HepG2 (cell line): ENCODE results near the gene PPIP5K2. TPM values are rescaled to one million over a fixed set of nuclear protein-coding genes. Genes with fewer than 3 reads are reported as not detected.

ENCODE experiments used
- ATAC-seq: fragments of 200-7000 bp; cut with Tn5 transposase; 3 replicates; pipeline ENCODE4 v1.9.1; 2020; ENCODE audit warnings: mild to moderate bottlenecking, moderate library complexity
- BruUV-seq: library from RNA; stranded (reverse); fragments of 400-500 nt; replicated peaks from 2 replicates; lab custom pipeline; 2021; lab: Mats Ljungman, UMichigan
- CTCF ChIA-PET: fragments of 300-600 bp; formaldehyde crosslinking; extraction: SDS; loops from one replicate; lab custom pipeline; 2021; ENCODE audit warnings: low total read pairs, inconsistent platforms, low intra/inter-chr PET ratio; lab: Yijun Ruan, JAX
- POLR2A ChIA-PET: fragments of 350-600 bp; sonication (Branson Sonifier 250); formaldehyde crosslinking; loops from one replicate; lab custom pipeline; 2020; ENCODE audit warnings: antibody characterized with exemption, inconsistent platforms; lab: Yijun Ruan, JAX
- DNase-seq: peaks from one replicate; pipeline ENCODE4 v3.0.0-alpha.2; 2015; ENCODE audit warnings: low spot score
- FAIRE-seq: peaks from 3 replicates; lab custom pipeline; 2011; peaks lifted over from hg19 to GRCh38; lab: Jason Lieb, UNC
- H2AFZ ChIP-seq: one replicate; pipeline ENCODE4 v1.6.1; 2011; ENCODE audit warnings: low read length, inconsistent platforms
- H3K27ac ChIP-seq: fragments of 300-600 bp; 3 replicates; pipeline ENCODE4 v1.8.0; 2011; ENCODE audit warnings: mixed run types, mild to moderate bottlenecking, mixed read lengths, low read length, inconsistent platforms; ENCODE audit not compliant: insufficient read depth; ENCODE audit errors: extremely low read length
- H3K27me3 ChIP-seq, 2 experiments: fragments of 200-600 bp in 1 of 2; 2 replicates in 1 of 2; 3 replicates in 1 of 2; pipeline versions ENCODE4 v1.6.0 to v1.8.0; 2011; ENCODE audit warnings: low read length in 2 of 2, mild to moderate bottlenecking in 2 of 2, moderate library complexity in 2 of 2, inconsistent platforms in 1 of 2; ENCODE audit not compliant: insufficient read depth in 2 of 2, control insufficient read depth in 1 of 2
- H3K36me3 ChIP-seq, 2 experiments: fragments of 200-600 bp in 1 of 2; replicated peaks in 1 of 2; 2 replicates in 1 of 2; 3 replicates in 1 of 2; pipeline versions ENCODE4 v1.5.1 to v1.8.0; 2011; ENCODE audit warnings: low read length in 2 of 2, inconsistent platforms in 1 of 2; ENCODE audit not compliant: insufficient read depth in 2 of 2, control insufficient read depth in 1 of 2
- H3K4me1 ChIP-seq: 2 replicates; pipeline ENCODE4 v1.5.1; 2012; ENCODE audit warnings: low read length, inconsistent platforms; ENCODE audit not compliant: insufficient read depth
- H3K4me2 ChIP-seq: 2 replicates; pipeline ENCODE4 v1.6.0; 2011; ENCODE audit warnings: low read depth, low read length, inconsistent platforms
- H3K4me3 ChIP-seq, 3 experiments: fragments of 200-600 bp in 1 of 3; sonication (generic), shearing (Covaris generic) in 1 of 3; replicated peaks in 1 of 3; 2 replicates each; pipeline ENCODE4 v1.5.1; 2011 to 2016; ENCODE audit warnings: low read length in 3 of 3, inconsistent platforms in 2 of 3, low read depth in 2 of 3, mild to moderate bottlenecking in 2 of 3, control low read depth in 1 of 3, mixed read lengths in 1 of 3; ENCODE audit not compliant: insufficient read depth in 1 of 3
- H3K79me2 ChIP-seq: one replicate; pipeline ENCODE4 v1.6.1; 2011; ENCODE audit warnings: low read length, inconsistent platforms; ENCODE audit not compliant: insufficient read depth
- H3K9ac ChIP-seq: 2 replicates; pipeline ENCODE4 v1.6.0; 2011; ENCODE audit warnings: mild to moderate bottlenecking, low read depth, low read length, inconsistent platforms; ENCODE audit not compliant: insufficient read depth
- H3K9me3 ChIP-seq: 2 replicates; pipeline ENCODE4 v1.5.1; 2012; ENCODE audit warnings: mild to moderate bottlenecking, low read length
- H4K20me1 ChIP-seq: 2 replicates; pipeline ENCODE4 v1.6.0; 2011; ENCODE audit warnings: inconsistent platforms, mild to moderate bottlenecking, low read length, moderate library complexity; ENCODE audit not compliant: insufficient read depth
- CBX5 ChIP-seq: sonication (generic); formaldehyde crosslinking; IDR thresholded peaks from 2 replicates; pipeline ENCODE4 v1.4.0; 2020; ENCODE audit warnings: missing genetic modification reagents, borderline replicate concordance
- JUND ChIP-seq: sonication (generic); formaldehyde crosslinking; IDR thresholded peaks from 2 replicates; pipeline ENCODE4 v1.8.0; 2022; ENCODE audit warnings: mild to moderate bottlenecking, missing genetic modification reagents
- RFXAP ChIP-seq: sonication (generic); formaldehyde crosslinking; IDR thresholded peaks from 2 replicates; pipeline ENCODE4 v1.4.0; 2020; ENCODE audit warnings: missing genetic modification reagents, borderline replicate concordance
- YEATS4 ChIP-seq: sonication (generic); formaldehyde crosslinking; IDR thresholded peaks from 2 replicates; pipeline ENCODE4 v1.4.0; 2020; ENCODE audit warnings: missing genetic modification reagents, borderline replicate concordance
- WGBS: methylation state at CpG from one replicate; pipeline ENCODE4 v1.1.6; 2017; ENCODE audit warnings: low lambda C conversion rate; 5-methylcytosine and 5-hydroxymethylcytosine counted together
- in situ Hi-C: cut with HindIII; loops from 2 replicates; pipeline ENCODE4 v1.10.0; 2017; ENCODE audit warnings: low pct_unique_long_range_greater_than_20kb; ENCODE audit not compliant: extremely low pct_ligation_motif_present
- intact Hi-C: fragments of 100-400 bp; cut with micrococcal nuclease; formaldehyde crosslinking; loops from one replicate; pipeline ENCODE4 v1.10.0; 2022; ENCODE audit not compliant: unreplicated experiment
- polyA plus RNA-seq, 8 experiments: library from polyadenylated mRNA; depleted of rRNA in 3 of 8; stranded (reverse) in 7 of 8; unstranded in 1 of 8; fragments of >200 nt; fragmentation: Illumina TruSeq in 4 of 8; extraction: Trizol in 4 of 8; gene quantifications; 2 replicates each; pipeline versions ENCODE4 v1.2.1 to v1.2.3, GENCODE V29; 2011 to 2016; ENCODE audit warnings: low read depth in 4 of 8, missing spikeins in 1 of 8, mixed read lengths in 1 of 8; ENCODE audit not compliant: insufficient read depth in 1 of 8
- total RNA-seq, 5 experiments: library from RNA; depleted of rRNA; stranded (reverse); fragments of >200 nt; fragmentation: Illumina TruSeq; extraction: Trizol; gene quantifications; 2 replicates each; pipeline ENCODE4 v1.2.3, GENCODE V29; 2016; ENCODE audit warnings: low read depth in 1 of 5
- TF ChIP-seq, protein P1 (sequence below): IDR thresholded peaks from 2 replicates; pipeline ENCODE4 v1.6.1; 2016; ENCODE audit warnings: missing biosample characterization, missing genetic modification reagents, low read depth
- TF ChIP-seq, protein P2 (sequence below): sonication (generic); formaldehyde crosslinking; conservative IDR thresholded peaks from 2 replicates; pipeline ENCODE4 v1.4.0; 2020; ENCODE audit warnings: missing genetic modification reagents
- TF ChIP-seq, protein P3 (sequence below): sonication (generic); formaldehyde crosslinking; IDR thresholded peaks from 2 replicates; pipeline ENCODE4 v1.5.0; 2020; ENCODE audit warnings: missing genetic modification reagents, mild to moderate bottlenecking, borderline replicate concordance
- TF ChIP-seq, protein P4 (sequence below): IDR thresholded peaks from 2 replicates; pipeline ENCODE4 v1.6.1; 2016; ENCODE audit warnings: low read depth, control low read depth
- TF ChIP-seq, protein P5 (sequence below): sonication (generic); formaldehyde crosslinking; IDR thresholded peaks from 2 replicates; pipeline ENCODE4 v1.4.0; 2020; ENCODE audit warnings: mild to moderate bottlenecking, missing genetic modification reagents
- TF ChIP-seq, protein P6 (sequence below): sonication (generic); formaldehyde crosslinking; IDR thresholded peaks from 2 replicates; pipeline ENCODE4 v1.8.1; 2023; ENCODE audit warnings: mild to moderate bottlenecking, missing genetic modification reagents, borderline replicate concordance
- TF ChIP-seq, protein P7 (sequence below): sonication (generic); formaldehyde crosslinking; IDR thresholded peaks from 2 replicates; pipeline ENCODE4 v1.5.0; 2020; ENCODE audit warnings: mild to moderate bottlenecking, missing genetic modification reagents

PPIP5K2 gene
- total and polyA plus RNA-seq, 2 of the 13 experiments (the other 11 are each of a cell fraction or from before 2014, with no cell fraction given) = 19.7 to 45.6 TPM

DNA sequence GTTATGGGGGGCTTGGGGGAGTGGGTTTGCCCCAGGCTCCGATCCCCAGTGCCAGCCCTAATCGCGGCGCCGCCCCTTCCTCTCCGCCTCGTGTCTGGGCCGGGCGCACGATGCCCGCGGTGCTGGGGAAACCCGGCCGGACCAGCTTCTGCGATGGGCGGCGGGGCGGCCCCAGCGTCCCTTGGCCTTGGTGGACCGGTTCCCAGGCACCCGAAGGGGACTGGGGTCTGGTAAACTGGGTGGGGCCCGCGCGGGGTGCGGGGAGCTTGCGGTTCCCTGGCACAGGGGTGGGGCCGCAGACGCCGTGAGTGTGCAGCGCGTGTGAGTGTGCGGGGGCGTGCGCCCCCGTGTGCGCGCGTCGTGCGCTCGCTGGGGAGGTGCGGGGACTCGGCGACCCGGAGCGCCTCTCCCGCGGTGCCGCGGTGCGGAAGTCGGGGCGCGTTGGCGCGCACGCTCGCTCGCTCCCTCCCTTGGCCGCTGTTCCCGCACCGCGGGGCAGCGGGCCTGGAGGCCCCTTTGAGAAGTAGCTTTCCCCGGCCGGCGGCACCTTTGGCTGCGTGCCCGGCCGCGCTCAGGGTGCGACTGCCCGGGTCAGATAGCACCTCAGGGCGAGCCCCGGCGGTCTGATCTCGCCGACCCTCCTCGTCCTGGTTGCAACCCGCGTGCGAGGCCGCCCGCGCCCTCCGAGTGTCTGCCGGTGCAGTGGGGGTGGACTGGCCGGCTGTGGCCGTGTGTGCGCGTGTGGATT, 139.0 kb downstream of the PPIP5K2 start:
- DNase-seq (peak; percentile 16), FAIRE-seq (no peak), ATAC-seq (peak; percentile 74)
- ChIA-PET CTCF (no interaction called here), POLR2A (interaction anchor here (0.7 to 1.8 kb wide), 3 partner anchors 11 to 35 kb away, joined by 3 to 5 read pairs (median 3); no protein-coding TSS in a partner anchor)
- Histone ChIP-seq H4K20me1 (no peaks in the 10 kb centered on the region), H3K9me3 (no peaks in the 10 kb centered on the region), H3K27me3 (peaks cover 0 to 3% of the 10 kb centered on the region in 2 experiments; a peak in 1 of 5 replicates), H3K36me3 (no peaks in the 10 kb centered on the region), H3K79me2 (peaks cover 12% of the 10 kb centered on the region), H3K9ac (peak overlapping the region; percentile 64), H3K4me1 (peaks cover 37% of the 10 kb centered on the region), H2AFZ (no peak overlapping the region), H3K4me2 (peak overlapping the region; percentile 95), H3K27ac (peak overlapping the region; percentile 66), H3K4me3 (peak overlapping the region; percentile 74 to 81 (median 77))
- in situ Hi-C loops (no loop called here), intact Hi-C loops (loop anchor here (10.0 kb wide), 1 partner anchor 116 kb away; no protein-coding TSS in a partner anchor)
- WGBS = no CpG with 5 or more reads among the region's 91 CpGs
- no TSS peak for BruUV-seq
- TF ChIP-seq, protein P1, sequence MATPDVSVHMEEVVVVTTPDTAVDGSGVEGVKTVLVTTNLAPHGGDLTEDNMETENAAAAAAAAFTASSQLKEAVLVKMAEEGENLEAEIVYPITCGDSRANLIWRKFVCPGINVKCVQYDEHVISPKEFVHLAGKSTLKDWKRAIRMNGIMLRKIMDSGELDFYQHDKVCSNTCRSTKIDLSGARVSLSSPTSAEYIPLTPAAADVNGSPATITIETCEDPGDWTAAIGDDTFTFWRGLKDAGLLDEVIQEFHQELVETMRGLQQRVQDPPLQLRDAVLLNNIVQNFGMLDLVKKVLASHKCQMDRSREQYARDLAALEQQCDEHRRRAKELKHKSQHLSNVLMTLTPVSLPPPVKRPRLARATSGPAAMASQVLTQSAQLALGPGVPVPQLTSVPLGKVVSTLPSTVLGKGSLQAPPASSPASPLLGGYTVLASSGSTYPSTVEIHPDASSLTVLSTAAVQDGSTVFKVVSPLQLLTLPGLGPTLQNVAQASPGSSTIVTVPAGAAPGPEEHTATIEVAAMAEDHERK (CRISPR knock-in tag) = 0 out of 2 replicates have a peak, but pooled peaks have one; percentile 10
- peak; percentile 42; the same call in 1 of the 2 replicates for TF ChIP-seq YEATS4 (CRISPR knock-in tag)
- TF ChIP-seq JUND (CRISPR knock-in tag) = no peak
- TF ChIP-seq CBX5 (CRISPR knock-in tag) = no peak
- TF ChIP-seq, protein P2, sequence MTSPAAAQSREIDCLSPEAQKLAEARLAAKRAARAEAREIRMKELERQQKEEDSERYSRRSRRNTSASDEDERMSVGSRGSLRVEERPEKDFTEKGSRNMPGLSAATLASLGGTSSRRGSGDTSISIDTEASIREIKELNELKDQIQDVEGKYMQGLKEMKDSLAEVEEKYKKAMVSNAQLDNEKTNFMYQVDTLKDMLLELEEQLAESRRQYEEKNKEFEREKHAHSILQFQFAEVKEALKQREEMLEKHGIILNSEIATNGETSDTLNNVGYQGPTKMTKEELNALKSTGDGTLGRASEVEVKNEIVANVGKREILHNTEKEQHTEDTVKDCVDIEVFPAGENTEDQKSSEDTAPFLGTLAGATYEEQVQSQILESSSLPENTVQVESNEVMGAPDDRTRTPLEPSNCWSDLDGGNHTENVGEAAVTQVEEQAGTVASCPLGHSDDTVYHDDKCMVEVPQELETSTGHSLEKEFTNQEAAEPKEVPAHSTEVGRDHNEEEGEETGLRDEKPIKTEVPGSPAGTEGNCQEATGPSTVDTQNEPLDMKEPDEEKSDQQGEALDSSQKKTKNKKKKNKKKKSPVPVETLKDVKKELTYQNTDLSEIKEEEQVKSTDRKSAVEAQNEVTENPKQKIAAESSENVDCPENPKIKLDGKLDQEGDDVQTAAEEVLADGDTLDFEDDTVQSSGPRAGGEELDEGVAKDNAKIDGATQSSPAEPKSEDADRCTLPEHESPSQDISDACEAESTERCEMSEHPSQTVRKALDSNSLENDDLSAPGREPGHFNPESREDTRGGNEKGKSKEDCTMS (CRISPR knock-in tag) = no peak
- TF ChIP-seq RFXAP (CRISPR knock-in tag) = 0 out of 2 replicates have a peak, but pooled peaks have one; percentile 31
- TF ChIP-seq, protein P3, sequence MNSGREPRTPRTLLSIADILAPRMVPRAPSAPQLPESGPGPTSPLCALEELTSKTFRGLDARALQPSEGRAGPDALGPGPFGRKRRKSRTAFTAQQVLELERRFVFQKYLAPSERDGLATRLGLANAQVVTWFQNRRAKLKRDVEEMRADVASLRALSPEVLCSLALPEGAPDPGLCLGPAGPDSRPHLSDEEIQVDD (CRISPR knock-in tag) = peak; percentile 68; the same call in 1 of the 2 replicates
- TF ChIP-seq, protein P4, sequence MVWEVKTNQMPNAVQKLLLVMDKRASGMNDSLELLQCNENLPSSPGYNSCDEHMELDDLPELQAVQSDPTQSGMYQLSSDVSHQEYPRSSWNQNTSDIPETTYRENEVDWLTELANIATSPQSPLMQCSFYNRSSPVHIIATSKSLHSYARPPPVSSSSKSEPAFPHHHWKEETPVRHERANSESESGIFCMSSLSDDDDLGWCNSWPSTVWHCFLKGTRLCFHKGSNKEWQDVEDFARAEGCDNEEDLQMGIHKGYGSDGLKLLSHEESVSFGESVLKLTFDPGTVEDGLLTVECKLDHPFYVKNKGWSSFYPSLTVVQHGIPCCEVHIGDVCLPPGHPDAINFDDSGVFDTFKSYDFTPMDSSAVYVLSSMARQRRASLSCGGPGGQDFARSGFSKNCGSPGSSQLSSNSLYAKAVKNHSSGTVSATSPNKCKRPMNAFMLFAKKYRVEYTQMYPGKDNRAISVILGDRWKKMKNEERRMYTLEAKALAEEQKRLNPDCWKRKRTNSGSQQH (CRISPR knock-in tag) = 0 out of 2 replicates have a peak, but pooled peaks have one; percentile 3
- TF ChIP-seq, protein P5, sequence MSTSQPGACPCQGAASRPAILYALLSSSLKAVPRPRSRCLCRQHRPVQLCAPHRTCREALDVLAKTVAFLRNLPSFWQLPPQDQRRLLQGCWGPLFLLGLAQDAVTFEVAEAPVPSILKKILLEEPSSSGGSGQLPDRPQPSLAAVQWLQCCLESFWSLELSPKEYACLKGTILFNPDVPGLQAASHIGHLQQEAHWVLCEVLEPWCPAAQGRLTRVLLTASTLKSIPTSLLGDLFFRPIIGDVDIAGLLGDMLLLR (CRISPR knock-in tag) = peak; percentile 60; the same call in 1 of the 2 replicates
- TF ChIP-seq, protein P6, sequence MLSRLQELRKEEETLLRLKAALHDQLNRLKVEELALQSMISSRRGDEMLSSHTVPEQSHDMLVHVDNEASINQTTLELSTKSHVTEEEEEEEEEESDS (CRISPR knock-in tag) = 0 out of 2 replicates have a peak, but pooled peaks have one; percentile 31
- TF ChIP-seq, protein P7, sequence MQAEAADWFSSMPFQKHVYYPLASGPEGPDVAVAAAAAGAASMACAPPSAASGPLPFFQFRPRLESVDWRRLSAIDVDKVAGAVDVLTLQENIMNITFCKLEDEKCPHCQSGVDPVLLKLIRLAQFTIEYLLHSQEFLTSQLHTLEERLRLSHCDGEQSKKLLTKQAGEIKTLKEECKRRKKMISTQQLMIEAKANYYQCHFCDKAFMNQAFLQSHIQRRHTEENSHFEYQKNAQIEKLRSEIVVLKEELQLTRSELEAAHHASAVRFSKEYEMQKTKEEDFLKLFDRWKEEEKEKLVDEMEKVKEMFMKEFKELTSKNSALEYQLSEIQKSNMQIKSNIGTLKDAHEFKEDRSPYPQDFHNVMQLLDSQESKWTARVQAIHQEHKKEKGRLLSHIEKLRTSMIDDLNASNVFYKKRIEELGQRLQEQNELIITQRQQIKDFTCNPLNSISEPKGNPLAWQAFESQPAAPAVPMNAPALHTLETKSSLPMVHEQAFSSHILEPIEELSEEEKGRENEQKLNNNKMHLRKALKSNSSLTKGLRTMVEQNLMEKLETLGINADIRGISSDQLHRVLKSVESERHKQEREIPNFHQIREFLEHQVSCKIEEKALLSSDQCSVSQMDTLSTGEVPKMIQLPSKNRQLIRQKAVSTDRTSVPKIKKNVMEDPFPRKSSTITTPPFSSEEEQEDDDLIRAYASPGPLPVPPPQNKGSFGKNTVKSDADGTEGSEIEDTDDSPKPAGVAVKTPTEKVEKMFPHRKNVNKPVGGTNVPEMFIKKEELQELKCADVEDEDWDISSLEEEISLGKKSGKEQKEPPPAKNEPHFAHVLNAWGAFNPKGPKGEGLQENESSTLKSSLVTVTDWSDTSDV (CRISPR knock-in tag) = peak; percentile 69; the same call in 1 of the 2 replicates
